ENCODE measurements around the gene GPC2.
"Not testable (repeated sequence)": the region's sequence is repeated elsewhere in the genome, so short reads cannot be mapped to it uniquely, and the experiment has no call there.

GPC2 gene

GRCh38 chr7:100148559-100149328 lies 28.4 kb downstream of the GPC2 start, which contains the start of gene LAMTOR4:
Gene LAMTOR4 (plus strand): TSS chr7:100148918. CDS start chr7:100148973, 55 bp downstream.
- no peaks in the 10 kb centered on the region for H3K9me3 ChIP-seq (ENCODE audit: control insufficient read depth in 2 of 2, low read length in 2 of 2)
- H3K36me3 ChIP-seq (ENCODE audit: control insufficient read depth in 2 of 2, insufficient read depth in 2 of 2, low read length in 2 of 2) = peaks cover 0 to 7% of the 10 kb centered on the region in 2 donors
- no peaks in the 10 kb centered on the region for H3K27me3 ChIP-seq (ENCODE audit: control insufficient read depth in 1 of 2, insufficient read depth in 2 of 2, low read length in 2 of 2)
- H3K9ac ChIP-seq (ENCODE audit: low read length in 2 of 2) = peak within 1 kb of the TSS; percentile 94 to 96
- H3K4me1 ChIP-seq (ENCODE audit: control insufficient read depth, insufficient read depth, low read length) = peaks cover 11% of the 10 kb centered on the region
- peak within 1 kb of the TSS; percentile 88 to 99 for H3K4me3 ChIP-seq (ENCODE audit: low read length in 2 of 2)
- H3K27ac ChIP-seq (ENCODE audit: low read length) = peak within 1 kb of the TSS; percentile 70

GRCh38 chr7:100148225-100148558 lies 29.0 kb downstream of the GPC2 start:
- peaks cover 11% of the 10 kb centered on the region for H3K4me1 ChIP-seq (ENCODE audit: control insufficient read depth, insufficient read depth, low read length)
- H3K9me3 ChIP-seq (ENCODE audit: control insufficient read depth in 2 of 2, low read length in 2 of 2) = no peaks in the 10 kb centered on the region
- peak overlapping the region; percentile 70 for H3K27ac ChIP-seq (ENCODE audit: low read length)
- peak overlapping the region; percentile 78 to 81 for H3K9ac ChIP-seq (ENCODE audit: low read length in 2 of 2)
- H3K4me3 ChIP-seq (ENCODE audit: low read length in 2 of 2) = peak overlapping the region; percentile 79 to 99
- no peaks in the 10 kb centered on the region for H3K27me3 ChIP-seq (ENCODE audit: control insufficient read depth in 1 of 2, insufficient read depth in 2 of 2, low read length in 2 of 2)
- peaks cover 0 to 2% of the 10 kb centered on the region in 2 donors for H3K36me3 ChIP-seq (ENCODE audit: control insufficient read depth in 2 of 2, insufficient read depth in 2 of 2, low read length in 2 of 2)

- no peaks in the 10 kb centered on the region for H3K36me3 ChIP-seq (ENCODE audit: control insufficient read depth in 2 of 2, insufficient read depth in 2 of 2, low read length in 2 of 2)
These were observed 29.9 kb downstream of the GPC2 start for GRCh38 chr7:100147278-100147677.

GRCh38 chr7:100146350-100146749 lies 30.8 kb downstream of the GPC2 start:
- not testable (repeated sequence) for H3K4me3 ChIP-seq (ENCODE audit: low read length in 2 of 2); H3K9ac ChIP-seq (ENCODE audit: low read length in 2 of 2); H3K9me3 ChIP-seq (ENCODE audit: control insufficient read depth in 2 of 2, low read length in 2 of 2); H3K27me3 ChIP-seq (ENCODE audit: control insufficient read depth in 1 of 2, insufficient read depth in 2 of 2, low read length in 2 of 2); H3K36me3 ChIP-seq (ENCODE audit: control insufficient read depth in 2 of 2, insufficient read depth in 2 of 2, low read length in 2 of 2); H3K27ac ChIP-seq (ENCODE audit: low read length)
- peaks cover 11% of the 10 kb centered on the region for H3K4me1 ChIP-seq (ENCODE audit: control insufficient read depth, insufficient read depth, low read length)

More at GRCh38 chr7:100147278-100147677, 29.9 kb downstream of the GPC2 start:
- Histone ChIP-seq H3K27ac (ENCODE audit: low read length) (no peak overlapping the region), H3K4me3 (ENCODE audit: low read length in 2 of 2) (no peak overlapping the region), H3K4me1 (ENCODE audit: control insufficient read depth, insufficient read depth, low read length) (peaks cover 11% of the 10 kb centered on the region), H3K9me3 (ENCODE audit: control insufficient read depth in 2 of 2, low read length in 2 of 2) (no peaks in the 10 kb centered on the region), H3K27me3 (ENCODE audit: control insufficient read depth in 1 of 2, insufficient read depth in 2 of 2, low read length in 2 of 2) (no peaks in the 10 kb centered on the region), H3K9ac (ENCODE audit: low read length in 2 of 2) (no peak overlapping the region)

DNA sequence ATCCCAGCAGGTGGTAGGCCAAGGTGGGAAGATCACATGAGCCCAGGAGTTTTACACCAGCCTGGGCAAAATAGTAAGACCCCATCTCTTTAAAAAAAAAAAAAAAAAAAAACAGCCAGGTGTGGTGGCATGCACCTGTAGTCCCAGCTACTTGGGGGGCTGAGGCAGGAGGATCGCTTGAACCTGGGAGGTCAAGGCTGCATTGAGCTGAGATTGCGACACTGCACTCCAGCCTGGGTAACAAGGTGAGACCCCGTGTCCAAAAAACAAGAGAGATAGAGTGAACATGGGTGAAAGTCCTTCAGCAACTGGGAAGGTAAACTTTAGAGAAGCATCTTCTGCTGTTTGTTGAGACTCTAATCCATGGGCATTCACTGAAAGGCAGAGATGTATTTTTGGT lies 34.7 kb downstream of the GPC2 start:
- H3K9me3 ChIP-seq (ENCODE audit: control insufficient read depth in 2 of 2, low read length in 2 of 2) = no peaks in the 10 kb centered on the region
- H3K27ac ChIP-seq (ENCODE audit: low read length) = no peak overlapping the region
- no peak overlapping the region for H3K9ac ChIP-seq (ENCODE audit: low read length in 2 of 2)
- no peaks in the 10 kb centered on the region for H3K4me1 ChIP-seq (ENCODE audit: control insufficient read depth, insufficient read depth, low read length)
- peaks cover 0 to 2% of the 10 kb centered on the region in 2 donors for H3K27me3 ChIP-seq (ENCODE audit: control insufficient read depth in 1 of 2, insufficient read depth in 2 of 2, low read length in 2 of 2)
- H3K36me3 ChIP-seq (ENCODE audit: control insufficient read depth in 2 of 2, insufficient read depth in 2 of 2, low read length in 2 of 2) = no peaks in the 10 kb centered on the region
- no peak overlapping the region for H3K4me3 ChIP-seq (ENCODE audit: low read length in 2 of 2)

GRCh38 chr7:100141555-100141949 lies 35.6 kb downstream of the GPC2 start:
- H3K27ac ChIP-seq (ENCODE audit: low read length) = no peak overlapping the region

GRCh38 chr7:100137851-100138760 lies 39.1 kb downstream of the GPC2 start:
- no peak overlapping the region for H3K27ac ChIP-seq (ENCODE audit: low read length)

More at GRCh38 chr7:100141555-100141949, 35.6 kb downstream of the GPC2 start:
- Histone ChIP-seq H3K4me3 (ENCODE audit: low read length in 2 of 2) (no peak overlapping the region), H3K27me3 (ENCODE audit: control insufficient read depth in 1 of 2, insufficient read depth in 2 of 2, low read length in 2 of 2) (peaks cover 0 to 2% of the 10 kb centered on the region in 2 donors), H3K36me3 (ENCODE audit: control insufficient read depth in 2 of 2, insufficient read depth in 2 of 2, low read length in 2 of 2) (no peaks in the 10 kb centered on the region), H3K9ac (ENCODE audit: low read length in 2 of 2) (no peak overlapping the region), H3K9me3 (ENCODE audit: control insufficient read depth in 2 of 2, low read length in 2 of 2) (no peaks in the 10 kb centered on the region), H3K4me1 (ENCODE audit: control insufficient read depth, insufficient read depth, low read length) (no peaks in the 10 kb centered on the region)

GRCh38 chr7:100132697-100133151 lies 44.5 kb downstream of the GPC2 start:
- Histone ChIP-seq H3K36me3 (ENCODE audit: control insufficient read depth in 2 of 2, insufficient read depth in 2 of 2, low read length in 2 of 2) (no peaks in the 10 kb centered on the region), H3K27ac (ENCODE audit: low read length) (no peak overlapping the region), H3K4me3 (ENCODE audit: low read length in 2 of 2) (no peak overlapping the region), H3K9me3 (ENCODE audit: control insufficient read depth in 2 of 2, low read length in 2 of 2) (no peaks in the 10 kb centered on the region), H3K4me1 (ENCODE audit: control insufficient read depth, insufficient read depth, low read length) (peaks cover 12% of the 10 kb centered on the region), H3K27me3 (ENCODE audit: control insufficient read depth in 1 of 2, insufficient read depth in 2 of 2, low read length in 2 of 2) (no peaks in the 10 kb centered on the region), H3K9ac (ENCODE audit: low read length in 2 of 2) (no peak overlapping the region)

More at GRCh38 chr7:100137851-100138760, 39.1 kb downstream of the GPC2 start:
- H3K9ac ChIP-seq (ENCODE audit: low read length in 2 of 2) = no peak overlapping the region
- no peaks in the 10 kb centered on the region for H3K9me3 ChIP-seq (ENCODE audit: control insufficient read depth in 2 of 2, low read length in 2 of 2)
- peaks cover 0 to 2% of the 10 kb centered on the region in 2 donors for H3K27me3 ChIP-seq (ENCODE audit: control insufficient read depth in 1 of 2, insufficient read depth in 2 of 2, low read length in 2 of 2)
- H3K4me1 ChIP-seq (ENCODE audit: control insufficient read depth, insufficient read depth, low read length) = no peaks in the 10 kb centered on the region
- no peaks in the 10 kb centered on the region for H3K36me3 ChIP-seq (ENCODE audit: control insufficient read depth in 2 of 2, insufficient read depth in 2 of 2, low read length in 2 of 2)
- no peak overlapping the region for H3K4me3 ChIP-seq (ENCODE audit: low read length in 2 of 2)

GRCh38 chr7:100132126-100132525 lies 45.1 kb downstream of the GPC2 start:
- Histone ChIP-seq H3K4me1 (ENCODE audit: control insufficient read depth, insufficient read depth, low read length) (peaks cover 17% of the 10 kb centered on the region), H3K27ac (ENCODE audit: low read length) (no peak overlapping the region), H3K9ac (ENCODE audit: low read length in 2 of 2) (no peak overlapping the region), H3K27me3 (ENCODE audit: control insufficient read depth in 1 of 2, insufficient read depth in 2 of 2, low read length in 2 of 2) (no peaks in the 10 kb centered on the region), H3K4me3 (ENCODE audit: low read length in 2 of 2) (no peak overlapping the region), H3K36me3 (ENCODE audit: control insufficient read depth in 2 of 2, insufficient read depth in 2 of 2, low read length in 2 of 2) (no peaks in the 10 kb centered on the region), H3K9me3 (ENCODE audit: control insufficient read depth in 2 of 2, low read length in 2 of 2) (no peaks in the 10 kb centered on the region)

DNA sequence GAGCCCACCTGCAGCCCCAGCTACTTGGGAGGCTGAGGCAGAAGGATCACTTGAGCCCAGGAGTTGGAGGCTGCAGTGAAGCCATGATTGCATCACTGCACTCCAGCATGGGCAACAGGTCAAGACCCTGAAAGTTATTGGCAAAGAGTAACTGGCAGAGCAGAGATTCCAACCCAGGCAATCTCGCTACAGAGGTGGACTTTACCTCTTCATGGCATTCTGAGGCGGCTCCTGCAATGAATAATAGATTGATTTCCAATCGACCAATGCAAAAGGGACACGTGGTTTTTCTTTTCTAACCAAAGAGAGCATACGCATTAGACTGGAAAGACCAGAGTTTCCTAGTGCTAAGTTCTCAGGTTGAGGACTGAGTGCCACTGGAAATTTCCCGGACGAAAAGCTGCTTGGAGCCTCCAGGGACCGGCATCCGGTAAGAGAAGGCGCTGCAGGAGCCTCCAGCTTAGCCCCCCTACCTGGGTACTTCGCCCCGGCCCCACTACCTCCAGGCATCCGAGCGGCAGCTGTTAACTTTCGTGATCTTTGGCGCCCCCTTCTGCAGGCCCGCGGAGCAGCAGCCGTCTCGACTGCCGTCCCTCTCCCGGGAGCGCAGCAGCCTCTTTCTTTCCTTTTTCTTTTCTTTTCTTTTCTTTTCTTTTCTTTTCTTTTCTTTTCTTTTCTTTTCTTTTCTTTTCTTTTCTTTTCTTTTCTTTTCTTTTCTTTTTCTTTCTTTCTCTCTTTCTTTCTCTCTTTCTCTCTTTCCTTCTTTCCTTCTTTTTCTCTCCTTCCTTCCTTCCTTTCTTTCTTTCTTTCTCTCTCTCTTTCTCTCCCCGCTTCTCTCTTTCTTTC lies 46.4 kb downstream of the GPC2 start:
- no peak overlapping the region for H3K27ac ChIP-seq (ENCODE audit: low read length)
- H3K4me3 ChIP-seq (ENCODE audit: low read length in 2 of 2) = peak overlapping the region; percentile 44 to 46
- peak overlapping the region; percentile 36 to 57 for H3K9ac ChIP-seq (ENCODE audit: low read length in 2 of 2)
- no peaks in the 10 kb centered on the region for H3K9me3 ChIP-seq (ENCODE audit: control insufficient read depth in 2 of 2, low read length in 2 of 2)
- H3K36me3 ChIP-seq (ENCODE audit: control insufficient read depth in 2 of 2, insufficient read depth in 2 of 2, low read length in 2 of 2) = no peaks in the 10 kb centered on the region
- H3K4me1 ChIP-seq (ENCODE audit: control insufficient read depth, insufficient read depth, low read length) = peaks cover 24% of the 10 kb centered on the region
- no peaks in the 10 kb centered on the region for H3K27me3 ChIP-seq (ENCODE audit: control insufficient read depth in 1 of 2, insufficient read depth in 2 of 2, low read length in 2 of 2)

Data from stomach smooth muscle (tissue), 2 donors.